Kidney (tissue), 14 donors: ENCODE data around the gene NCOR1. TPM values are rescaled to one million over a fixed set of nuclear protein-coding genes. Genes with fewer than 3 reads are reported as not detected.

Source experiments
- DNase-seq, 5 donors: peaks; one replicate each; pipeline ENCODE4 v3.0.0-alpha.2; 2013 to 2020
- FAIRE-seq: peaks from 2 replicates; lab custom pipeline; 2012; peaks lifted over from hg19 to GRCh38; lab: Jason Lieb, UNC
- H3K27ac ChIP-seq, 2 donors: one replicate each; pipeline ENCODE4 v1.7.0; 2013; ENCODE audit warnings: low read depth in 2 of 2, low read length in 2 of 2, inconsistent platforms in 1 of 2
- H3K27me3 ChIP-seq: one replicate; pipeline ENCODE4 v1.7.1; 2013; ENCODE audit warnings: low read length, inconsistent platforms; ENCODE audit not compliant: control insufficient read depth, insufficient read depth
- H3K36me3 ChIP-seq, 3 donors: one replicate each; pipeline versions ENCODE4 v1.7.0 to v1.7.1; 2013; ENCODE audit warnings: low read length in 3 of 3, control low read depth in 1 of 3, inconsistent platforms in 1 of 3; ENCODE audit not compliant: insufficient read depth in 3 of 3, control insufficient read depth in 2 of 3
- H3K4me1 ChIP-seq, 3 donors: one replicate each; pipeline versions ENCODE4 v1.7.0 to v1.7.1; 2013; ENCODE audit warnings: low read length in 3 of 3, inconsistent platforms in 1 of 3, low read depth in 1 of 3; ENCODE audit not compliant: control insufficient read depth in 2 of 3, insufficient read depth in 2 of 3
- H3K4me3 ChIP-seq, 3 donors: one replicate each; pipeline versions ENCODE4 v1.7.0 to v1.8.1; 2013; ENCODE audit warnings: low read length in 3 of 3, control low read depth in 1 of 3, inconsistent platforms in 1 of 3
- H3K9ac ChIP-seq, 3 donors: one replicate each; pipeline versions ENCODE4 v1.7.0 to v1.7.1; 2013; ENCODE audit warnings: low read length in 3 of 3, control low read depth in 1 of 3, inconsistent platforms in 1 of 3
- H3K9me3 ChIP-seq, 3 donors: one replicate each; pipeline versions ENCODE4 v1.7.0 to v1.7.1; 2013; ENCODE audit warnings: low read length in 3 of 3, control low read depth in 1 of 3, inconsistent platforms in 1 of 3; ENCODE audit not compliant: control insufficient read depth in 2 of 3, insufficient read depth in 1 of 3
- CTCF ChIP-seq: IDR thresholded peaks from 3 replicates; pipeline ENCODE4 v1.5.1; 2012; ENCODE audit warnings: mild to moderate bottlenecking, moderate library complexity, borderline replicate concordance; ENCODE audit not compliant: insufficient read depth; ENCODE audit errors: extremely low read depth
- intact Hi-C: fragments of 100-400 bp; cut with DNase I; formaldehyde crosslinking; loops from one replicate; pipeline ENCODE4 v1.11.1; 2022
- polyA plus RNA-seq: library from polyadenylated mRNA; stranded (reverse); fragments of 350-450 nt; fragmentation: Illumina TruSeq; extraction: RNeasy Lipid Tissue Mini Kit (QIAGEN cat#74804); gene quantifications from one replicate; pipeline ENCODE4 v1.2.3, GENCODE V29; 2014; ENCODE audit warnings: low read depth, low replicate concordance; ENCODE audit not compliant: insufficient read depth
- total RNA-seq: library from RNA; stranded (reverse); fragmentation: NEBNext Ultra II Directional; extraction: Animal tissue kit (Norgen Biotek cat#: 25700); gene quantifications from one replicate; pipeline ENCODE4 v1.2.1, GENCODE V29; 2021
- donor health status: control.
- donor health status: control.
- donor health status: control.
- donor health status: control.
- donor health status: control.
- donor health status: DM: yes; HTN: yes; CAD: no.
- donor health status: Normal renal cell carcinoma (clear cell type).

Gene NCOR1
- total and polyA plus RNA-seq, 2 donors from 2014 or later: 44.9 to 136 TPM

- intact Hi-C loops: no loop called here
- FAIRE-seq (no peak), DNase-seq (no peak)
- H3K4me3 ChIP-seq: no peak overlapping the region
- H3K27me3 ChIP-seq: no peaks in the 10 kb centered on the region
- H3K36me3 ChIP-seq: peaks cover 0 to 8% (median 4%) of the 10 kb centered on the region in 3 donors
- TF ChIP-seq CTCF: no peak
- no peaks in the 10 kb centered on the region for H3K9me3 ChIP-seq
- H3K27ac ChIP-seq: no peak overlapping the region
- no peaks in the 10 kb centered on the region for H3K4me1 ChIP-seq
- no peak overlapping the region for H3K9ac ChIP-seq
These were observed 27.7 kb downstream of the NCOR1 start for GRCh38 chr17:16187642-16188041.

DNA sequence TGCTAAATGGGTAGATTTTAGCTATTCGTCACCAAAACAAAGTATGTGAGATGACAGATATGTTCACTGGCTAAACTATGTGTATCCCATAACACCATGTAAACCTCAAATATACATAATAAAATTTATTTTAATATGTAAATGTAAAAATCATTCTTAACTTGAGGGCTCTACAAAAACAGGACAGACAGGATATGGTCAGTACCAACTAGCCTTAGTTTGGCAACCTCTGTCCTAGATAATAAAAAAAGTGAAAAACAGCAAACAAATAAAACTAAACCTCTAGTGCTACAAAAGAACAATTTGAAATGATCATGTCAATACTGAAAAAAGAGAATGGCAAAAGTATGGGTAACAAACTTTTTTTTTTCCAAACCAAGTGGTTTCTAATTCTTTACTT, 33.8 kb downstream of the NCOR1 start:
- Histone ChIP-seq H3K4me3 (no peak overlapping the region), H3K9ac (no peak overlapping the region), H3K36me3 (peaks cover 0 to 10% (median 8%) of the 10 kb centered on the region in 3 donors), H3K27me3 (no peaks in the 10 kb centered on the region), H3K27ac (no peak overlapping the region), H3K9me3 (peaks cover 0 to 4% (median 0%) of the 10 kb centered on the region in 3 donors), H3K4me1 (peaks cover 0 to 5% (median 0%) of the 10 kb centered on the region in 3 donors)
- TF ChIP-seq CTCF: no peak
- FAIRE-seq (no peak), DNase-seq (no peak)
- intact Hi-C loops: no loop called here

DNA sequence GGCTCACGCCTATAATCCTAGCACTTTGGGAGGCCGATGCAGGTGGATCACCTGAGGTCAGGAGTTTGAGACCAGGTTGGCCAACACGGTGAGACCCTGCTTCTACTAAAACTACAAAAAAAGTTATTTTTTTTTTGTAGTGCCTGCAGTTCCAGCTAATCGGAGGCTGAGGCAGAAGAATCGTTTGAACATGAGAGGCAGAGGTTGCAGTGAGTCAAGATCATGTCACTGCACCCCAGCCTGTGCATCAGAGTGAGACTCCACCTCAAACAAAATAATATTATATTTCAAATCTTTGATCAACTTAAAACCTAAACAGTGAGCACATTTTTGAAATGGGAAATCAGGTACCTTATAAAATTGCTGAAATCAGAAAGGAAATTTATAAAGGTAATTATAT, 36.5 kb downstream of the NCOR1 start:
- no peak overlapping the region for H3K27ac ChIP-seq

More for the DNA sequence above, 36.5 kb downstream of the NCOR1 start:
- intact Hi-C loops: no loop called here
- no peaks in the 10 kb centered on the region for H3K27me3 ChIP-seq
- H3K4me1 ChIP-seq: peaks cover 0 to 5% (median 0%) of the 10 kb centered on the region in 3 donors
- H3K4me3 ChIP-seq: no peak overlapping the region
- no peak for DNase-seq
- H3K9ac ChIP-seq: no peak overlapping the region
- peak; percentile 15 for FAIRE-seq
- TF ChIP-seq CTCF: no peak
- peaks cover 0 to 6% (median 0%) of the 10 kb centered on the region in 3 donors for H3K36me3 ChIP-seq
- peaks cover 0 to 4% (median 0%) of the 10 kb centered on the region in 3 donors for H3K9me3 ChIP-seq
